Measurements from ENCODE around the gene IRF4.

IRF4 gene

GRCh38 chr6:360349-360748, 31.2 kb upstream of the IRF4 start:
- no peak overlapping the region for H3K27ac ChIP-seq
- TF ChIP-seq, protein P1, sequence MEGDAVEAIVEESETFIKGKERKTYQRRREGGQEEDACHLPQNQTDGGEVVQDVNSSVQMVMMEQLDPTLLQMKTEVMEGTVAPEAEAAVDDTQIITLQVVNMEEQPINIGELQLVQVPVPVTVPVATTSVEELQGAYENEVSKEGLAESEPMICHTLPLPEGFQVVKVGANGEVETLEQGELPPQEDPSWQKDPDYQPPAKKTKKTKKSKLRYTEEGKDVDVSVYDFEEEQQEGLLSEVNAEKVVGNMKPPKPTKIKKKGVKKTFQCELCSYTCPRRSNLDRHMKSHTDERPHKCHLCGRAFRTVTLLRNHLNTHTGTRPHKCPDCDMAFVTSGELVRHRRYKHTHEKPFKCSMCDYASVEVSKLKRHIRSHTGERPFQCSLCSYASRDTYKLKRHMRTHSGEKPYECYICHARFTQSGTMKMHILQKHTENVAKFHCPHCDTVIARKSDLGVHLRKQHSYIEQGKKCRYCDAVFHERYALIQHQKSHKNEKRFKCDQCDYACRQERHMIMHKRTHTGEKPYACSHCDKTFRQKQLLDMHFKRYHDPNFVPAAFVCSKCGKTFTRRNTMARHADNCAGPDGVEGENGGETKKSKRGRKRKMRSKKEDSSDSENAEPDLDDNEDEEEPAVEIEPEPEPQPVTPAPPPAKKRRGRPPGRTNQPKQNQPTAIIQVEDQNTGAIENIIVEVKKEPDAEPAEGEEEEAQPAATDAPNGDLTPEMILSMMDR (conservative IDR thresholded peaks at IDR 0.05), result no peak

GRCh38 chr6:360764-361373, 30.7 kb upstream of the IRF4 start:
- TF ChIP-seq, protein P1 (conservative IDR thresholded peaks at IDR 0.05), result no peak
- H3K27ac ChIP-seq, result no peak overlapping the region

DNA sequence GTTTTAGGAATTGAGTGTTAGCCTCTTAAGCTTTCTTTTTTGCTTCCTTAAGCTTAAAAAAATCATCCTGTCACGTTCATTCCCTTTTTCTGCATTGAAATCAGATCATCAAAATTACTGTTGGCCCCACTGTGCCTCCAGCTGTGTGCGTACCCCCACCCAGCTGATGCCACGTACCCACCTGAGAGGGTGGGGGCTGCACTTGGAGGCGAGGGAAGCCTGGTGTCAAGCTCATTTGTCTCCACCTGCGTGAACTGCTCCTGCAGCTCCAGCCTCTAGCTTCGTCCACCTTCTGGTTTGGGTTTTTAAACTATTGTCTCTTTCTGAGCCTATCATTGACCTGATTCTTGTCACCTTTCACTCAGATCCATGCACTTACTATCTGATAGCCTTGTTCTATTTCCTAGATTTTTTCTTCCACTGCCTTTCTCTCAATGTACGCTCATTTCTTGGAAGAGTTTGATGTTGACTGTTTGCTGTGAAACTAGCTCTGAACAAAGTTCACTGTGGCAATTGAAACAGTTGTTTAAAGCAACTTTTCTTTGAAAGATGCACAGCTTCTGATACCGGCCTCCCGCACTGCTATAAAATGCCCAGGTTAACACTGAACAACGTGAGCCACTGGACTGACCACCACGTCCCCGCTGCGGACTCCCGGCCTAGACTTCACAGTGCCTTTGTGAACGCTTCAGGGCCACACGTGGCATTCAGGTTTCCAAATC, 30.0 kb upstream of the IRF4 start:
- no peak overlapping the region for H3K27ac ChIP-seq
- TF ChIP-seq, protein P1 (conservative IDR thresholded peaks at IDR 0.05), result no peak

DNA sequence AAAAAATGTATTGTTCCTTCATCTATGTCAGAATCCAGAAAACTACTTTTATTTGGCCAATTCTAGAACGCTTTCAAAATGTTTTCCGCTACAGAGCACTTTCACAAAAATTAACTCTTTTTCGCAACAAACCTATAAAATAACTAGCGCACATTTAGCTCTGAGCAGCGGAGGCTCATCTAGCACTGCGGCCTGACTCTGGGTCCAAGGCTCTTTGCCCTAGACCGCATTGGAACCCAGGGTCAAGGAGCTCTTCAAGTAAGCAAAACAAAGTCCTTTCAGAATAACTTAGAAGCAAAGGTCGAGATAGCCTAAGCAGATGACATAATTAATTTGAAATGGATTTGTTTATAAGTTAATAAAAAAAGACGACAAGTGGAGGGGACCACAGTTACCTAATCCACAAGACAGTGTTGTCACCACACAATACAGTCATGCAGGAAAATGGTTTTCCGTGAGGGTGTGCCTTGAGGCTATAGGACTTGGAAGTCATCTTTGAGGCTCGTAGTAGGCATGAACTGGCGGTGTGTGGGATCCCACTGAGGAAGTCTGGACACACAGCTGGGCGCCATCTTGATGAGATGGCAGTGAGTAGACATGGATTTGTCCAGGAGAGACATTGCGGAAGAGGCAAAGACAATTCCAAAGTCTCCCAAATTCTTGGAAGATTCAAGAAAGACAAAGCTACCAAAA, 29.2 kb upstream of the IRF4 start:
- TF ChIP-seq, protein P1 (conservative IDR thresholded peaks at IDR 0.05), result no peak
- H3K27ac ChIP-seq, result no peak overlapping the region

GRCh38 chr6:362924-363249, 28.7 kb upstream of the IRF4 start:
- TF ChIP-seq, protein P1 (conservative IDR thresholded peaks at IDR 0.05), result no peak
- no peak overlapping the region for H3K27ac ChIP-seq

DNA sequence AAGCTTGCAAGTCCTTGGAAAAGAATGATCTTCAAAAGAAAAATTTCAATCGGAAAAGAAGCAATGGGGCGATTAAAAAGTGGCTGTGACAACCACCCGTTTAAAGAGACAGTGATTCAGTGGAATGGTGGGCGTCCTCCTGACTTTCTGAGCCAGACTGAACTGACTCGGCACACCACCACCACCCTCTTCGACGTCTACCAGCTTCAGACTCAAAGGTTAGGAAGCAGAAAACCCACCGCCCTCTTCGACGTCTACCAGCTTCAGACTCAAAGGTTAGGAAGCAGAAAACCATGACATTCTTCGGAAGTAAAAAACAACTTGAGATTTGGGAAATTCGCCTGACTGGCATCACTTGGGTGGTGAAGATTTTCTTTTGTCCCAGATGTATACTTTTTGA, 28.3 kb upstream of the IRF4 start:
- TF ChIP-seq, protein P1 (conservative IDR thresholded peaks at IDR 0.05), result no peak
- no peak overlapping the region for H3K27ac ChIP-seq

DNA sequence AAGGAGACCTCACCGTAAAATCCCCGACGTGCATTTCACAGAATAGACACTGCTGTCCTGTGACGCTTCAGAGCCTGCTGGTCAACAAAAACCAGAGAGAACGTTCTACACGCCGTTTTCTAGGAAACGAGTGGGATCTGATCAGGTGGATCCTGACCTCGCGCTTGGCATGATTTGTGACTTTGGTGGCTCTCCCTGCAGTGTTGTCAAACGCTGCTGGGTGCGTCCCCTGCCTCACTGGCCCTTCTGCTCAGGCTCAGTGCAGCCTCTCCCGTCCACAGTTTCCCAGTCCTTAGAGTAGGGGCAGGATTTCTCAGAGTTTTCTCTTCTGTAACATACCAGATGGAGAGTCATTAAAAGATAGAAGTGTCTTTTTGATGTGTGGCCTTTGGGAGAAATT, 27.6 kb upstream of the IRF4 start:
- TF ChIP-seq, protein P1 (conservative IDR thresholded peaks at IDR 0.05), result no peak

More for the DNA sequence above, 27.6 kb upstream of the IRF4 start:
- no peak overlapping the region for H3K27ac ChIP-seq
